ENCODE results near the gene CAPN8. TPM values are rescaled to one million over a fixed set of nuclear protein-coding genes. Genes with fewer than 3 reads are reported as not detected.

Gene CAPN8
- polyA plus RNA-seq, 1 of the 3 experiments (the other 2 are of a cell fraction) = not detected

DNA sequence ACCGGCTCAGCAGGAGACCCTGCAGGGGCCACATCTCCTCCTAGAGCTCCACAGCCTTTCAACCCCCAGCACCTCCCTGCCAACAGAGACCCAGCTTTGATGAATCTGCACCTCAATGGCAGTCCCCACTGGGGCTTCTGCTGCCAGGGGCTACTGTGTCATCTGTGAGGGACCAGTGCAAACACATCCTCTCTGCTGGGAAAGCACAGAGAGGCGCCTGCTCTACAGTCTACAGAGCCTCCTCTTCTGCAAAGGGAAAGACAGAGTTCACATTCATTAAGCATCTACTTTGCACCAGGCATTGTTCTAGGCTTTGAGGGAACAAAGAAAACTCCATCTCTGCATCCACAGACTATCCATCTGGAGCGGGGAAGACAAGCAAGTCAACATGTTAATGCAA, 125.8 kb downstream of the CAPN8 start:
- TF ChIP-seq GABPA (IDR thresholded peaks at IDR 0.05; ENCODE audit: low read depth) (no peak), EP300 (IDR thresholded peaks at IDR 0.05; ENCODE audit: borderline replicate concordance in 1 of 2, low read depth in 1 of 2, low read length in 1 of 2) (no peak), FOXM1 (IDR thresholded peaks at IDR 0.05; ENCODE audit: low read depth) (no peak), CHD2 (IDR thresholded peaks at IDR 0.05; ENCODE audit: low read length, partially characterized antibody) (no peak), SMC3 (IDR thresholded peaks at IDR 0.05; ENCODE audit: low read depth, low read length) (no peak), SIN3A (IDR thresholded peaks at IDR 0.05; ENCODE audit: borderline replicate concordance, low read depth, low read length) (no peak), TCF12 (IDR thresholded peaks at IDR 0.05) (no peak), RCOR1 (IDR thresholded peaks at IDR 0.05; ENCODE audit: low read length) (no peak), MEF2A (IDR thresholded peaks at IDR 0.05; ENCODE audit: borderline replicate concordance, low read depth) (no peak), RFX5 (IDR thresholded peaks at IDR 0.05; ENCODE audit: low read length) (no peak)
- TF ChIP-seq, protein P1, sequence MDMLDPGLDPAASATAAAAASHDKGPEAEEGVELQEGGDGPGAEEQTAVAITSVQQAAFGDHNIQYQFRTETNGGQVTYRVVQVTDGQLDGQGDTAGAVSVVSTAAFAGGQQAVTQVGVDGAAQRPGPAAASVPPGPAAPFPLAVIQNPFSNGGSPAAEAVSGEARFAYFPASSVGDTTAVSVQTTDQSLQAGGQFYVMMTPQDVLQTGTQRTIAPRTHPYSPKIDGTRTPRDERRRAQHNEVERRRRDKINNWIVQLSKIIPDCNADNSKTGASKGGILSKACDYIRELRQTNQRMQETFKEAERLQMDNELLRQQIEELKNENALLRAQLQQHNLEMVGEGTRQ (IDR thresholded peaks at IDR 0.05; ENCODE audit: borderline replicate concordance, low read depth, low read length) = no peak
- TF ChIP-seq, protein P2, sequence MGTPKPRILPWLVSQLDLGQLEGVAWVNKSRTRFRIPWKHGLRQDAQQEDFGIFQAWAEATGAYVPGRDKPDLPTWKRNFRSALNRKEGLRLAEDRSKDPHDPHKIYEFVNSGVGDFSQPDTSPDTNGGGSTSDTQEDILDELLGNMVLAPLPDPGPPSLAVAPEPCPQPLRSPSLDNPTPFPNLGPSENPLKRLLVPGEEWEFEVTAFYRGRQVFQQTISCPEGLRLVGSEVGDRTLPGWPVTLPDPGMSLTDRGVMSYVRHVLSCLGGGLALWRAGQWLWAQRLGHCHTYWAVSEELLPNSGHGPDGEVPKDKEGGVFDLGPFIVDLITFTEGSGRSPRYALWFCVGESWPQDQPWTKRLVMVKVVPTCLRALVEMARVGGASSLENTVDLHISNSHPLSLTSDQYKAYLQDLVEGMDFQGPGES (IDR thresholded peaks at IDR 0.05; ENCODE audit: low read depth, low read length) = no peak
- TF ChIP-seq, protein P3, sequence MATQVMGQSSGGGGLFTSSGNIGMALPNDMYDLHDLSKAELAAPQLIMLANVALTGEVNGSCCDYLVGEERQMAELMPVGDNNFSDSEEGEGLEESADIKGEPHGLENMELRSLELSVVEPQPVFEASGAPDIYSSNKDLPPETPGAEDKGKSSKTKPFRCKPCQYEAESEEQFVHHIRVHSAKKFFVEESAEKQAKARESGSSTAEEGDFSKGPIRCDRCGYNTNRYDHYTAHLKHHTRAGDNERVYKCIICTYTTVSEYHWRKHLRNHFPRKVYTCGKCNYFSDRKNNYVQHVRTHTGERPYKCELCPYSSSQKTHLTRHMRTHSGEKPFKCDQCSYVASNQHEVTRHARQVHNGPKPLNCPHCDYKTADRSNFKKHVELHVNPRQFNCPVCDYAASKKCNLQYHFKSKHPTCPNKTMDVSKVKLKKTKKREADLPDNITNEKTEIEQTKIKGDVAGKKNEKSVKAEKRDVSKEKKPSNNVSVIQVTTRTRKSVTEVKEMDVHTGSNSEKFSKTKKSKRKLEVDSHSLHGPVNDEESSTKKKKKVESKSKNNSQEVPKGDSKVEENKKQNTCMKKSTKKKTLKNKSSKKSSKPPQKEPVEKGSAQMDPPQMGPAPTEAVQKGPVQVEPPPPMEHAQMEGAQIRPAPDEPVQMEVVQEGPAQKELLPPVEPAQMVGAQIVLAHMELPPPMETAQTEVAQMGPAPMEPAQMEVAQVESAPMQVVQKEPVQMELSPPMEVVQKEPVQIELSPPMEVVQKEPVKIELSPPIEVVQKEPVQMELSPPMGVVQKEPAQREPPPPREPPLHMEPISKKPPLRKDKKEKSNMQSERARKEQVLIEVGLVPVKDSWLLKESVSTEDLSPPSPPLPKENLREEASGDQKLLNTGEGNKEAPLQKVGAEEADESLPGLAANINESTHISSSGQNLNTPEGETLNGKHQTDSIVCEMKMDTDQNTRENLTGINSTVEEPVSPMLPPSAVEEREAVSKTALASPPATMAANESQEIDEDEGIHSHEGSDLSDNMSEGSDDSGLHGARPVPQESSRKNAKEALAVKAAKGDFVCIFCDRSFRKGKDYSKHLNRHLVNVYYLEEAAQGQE (IDR thresholded peaks at IDR 0.05; ENCODE audit: low read depth, low read length) = no peak
- TF ChIP-seq, protein P4, sequence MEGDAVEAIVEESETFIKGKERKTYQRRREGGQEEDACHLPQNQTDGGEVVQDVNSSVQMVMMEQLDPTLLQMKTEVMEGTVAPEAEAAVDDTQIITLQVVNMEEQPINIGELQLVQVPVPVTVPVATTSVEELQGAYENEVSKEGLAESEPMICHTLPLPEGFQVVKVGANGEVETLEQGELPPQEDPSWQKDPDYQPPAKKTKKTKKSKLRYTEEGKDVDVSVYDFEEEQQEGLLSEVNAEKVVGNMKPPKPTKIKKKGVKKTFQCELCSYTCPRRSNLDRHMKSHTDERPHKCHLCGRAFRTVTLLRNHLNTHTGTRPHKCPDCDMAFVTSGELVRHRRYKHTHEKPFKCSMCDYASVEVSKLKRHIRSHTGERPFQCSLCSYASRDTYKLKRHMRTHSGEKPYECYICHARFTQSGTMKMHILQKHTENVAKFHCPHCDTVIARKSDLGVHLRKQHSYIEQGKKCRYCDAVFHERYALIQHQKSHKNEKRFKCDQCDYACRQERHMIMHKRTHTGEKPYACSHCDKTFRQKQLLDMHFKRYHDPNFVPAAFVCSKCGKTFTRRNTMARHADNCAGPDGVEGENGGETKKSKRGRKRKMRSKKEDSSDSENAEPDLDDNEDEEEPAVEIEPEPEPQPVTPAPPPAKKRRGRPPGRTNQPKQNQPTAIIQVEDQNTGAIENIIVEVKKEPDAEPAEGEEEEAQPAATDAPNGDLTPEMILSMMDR (IDR thresholded peaks at IDR 0.05) = no peak
- no peaks in the 10 kb centered on the region for H4K20me1 ChIP-seq (ENCODE audit: insufficient read depth)
- H2AFZ ChIP-seq (ENCODE audit: low read depth) = no peak overlapping the region
- ChIA-PET POLR2A (no interaction called here), CTCF (interaction anchor here (1.0 to 2.5 kb wide), 4 partner anchors 10 to 146 kb away, joined by 3 to 6 read pairs (median 3); no protein-coding TSS in a partner anchor)
- DNase-seq = no peak
- 57% methylated on average over 3 of the region's 3 CpGs for WGBS (ENCODE audit: low lambda C conversion rate)
- no peak overlapping the region for H3K9ac ChIP-seq
- no peaks in the 10 kb centered on the region for H3K36me3 ChIP-seq (replicated peaks in 1 of 2; ENCODE audit: control insufficient read depth in 1 of 2, insufficient read depth in 2 of 2, low read length in 1 of 2)
- H3K9me3 ChIP-seq = no peaks in the 10 kb centered on the region
- H3K27ac ChIP-seq (ENCODE audit: low read depth in 2 of 2, low read length in 1 of 2) = no peak overlapping the region
- H3F3A ChIP-seq (replicated peaks; ENCODE audit: insufficient read depth) = no peaks in the 10 kb centered on the region
- no peaks in the 10 kb centered on the region; a peak in 1 of 4 replicates for H3K4me1 ChIP-seq (ENCODE audit: control insufficient read depth in 1 of 2, insufficient read depth in 2 of 2, low read depth in 1 of 2, low read length in 1 of 2)
- no peaks in the 10 kb centered on the region for H3K9me2 ChIP-seq
- H3K4me2 ChIP-seq = no peak overlapping the region
- peaks cover 12% of the 10 kb centered on the region for H3K27me3 ChIP-seq (ENCODE audit: insufficient read depth)
- no peak overlapping the region for H3K4me3 ChIP-seq (ENCODE audit: low read depth in 2 of 2, low read length in 1 of 2)
- H3K79me2 ChIP-seq (ENCODE audit: insufficient read depth) = no peaks in the 10 kb centered on the region

All from SK-N-SH (cell line).